ENCODE measurements around the gene PRPF38A. TPM values are rescaled to one million over a fixed set of nuclear protein-coding genes. Genes with fewer than 3 reads are reported as not detected.

PRPF38A gene
- total and polyA plus RNA-seq, 11 donors, result 6.2 to 24.7 (median 16.5) TPM

- Histone ChIP-seq H3K36me3 (peaks cover 0 to 100% (median 93%) of the 10 kb centered on the region in 9 donors), H3K4me1 (peaks cover 0 to 3% (median 0%) of the 10 kb centered on the region in 12 donors), H3K9me3 (no peaks in the 10 kb centered on the region), H3K27ac (no peak overlapping the region), H3K4me3 (no peak overlapping the region), H3K27me3 (no peaks in the 10 kb centered on the region)
- ATAC-seq, result peak in 1 of 4 donors; percentile 56
- no peak for DNase-seq
- TF ChIP-seq CTCF (IDR thresholded peaks at IDR 0.05), result no peak
- TF ChIP-seq POLR2A (IDR thresholded peaks at IDR 0.05), result no peak
- intact Hi-C loops (cut with DNase I), result loop anchor here in 1 of 10 donors (10.0 kb wide), 1 partner anchor 268 kb away; no protein-coding TSS in a partner anchor
- WGBS, 4 donors, result 66 to 85% (median 75%) methylated on average over 2 of the region's 2 CpGs
Measured at GRCh38 chr1:52416811-52417210, 12.4 kb downstream of the PRPF38A start.

GRCh38 chr1:52420713-52421112 lies 16.3 kb downstream of the PRPF38A start:
- no peaks in the 10 kb centered on the region for H3K27me3 ChIP-seq
- intact Hi-C loops (cut with DNase I), result loop anchor here in 1 of 10 donors (10.0 kb wide), 1 partner anchor 264 kb away; no protein-coding TSS in a partner anchor
- no peaks in the 10 kb centered on the region for H3K9me3 ChIP-seq
- H3K36me3 ChIP-seq, result peaks cover 0 to 98% (median 84%) of the 10 kb centered on the region in 9 donors
- DNase-seq (no peak), ATAC-seq (no peak)
- TF ChIP-seq POLR2A (IDR thresholded peaks at IDR 0.05), result no peak
- no peak for TF ChIP-seq CTCF (IDR thresholded peaks at IDR 0.05)
- 93 to 95% (median 94%) methylated on average over 1 of the region's 1 CpG for WGBS, 4 donors
- no peak overlapping the region for H3K4me3 ChIP-seq
- H3K4me1 ChIP-seq, result peaks cover 0 to 20% (median 9%) of the 10 kb centered on the region in 12 donors
- H3K27ac ChIP-seq, result no peak overlapping the region

- intact Hi-C loops (cut with DNase I), result loop anchor here in 1 of 10 donors (10.0 kb wide), 1 partner anchor 262 kb away; no protein-coding TSS in a partner anchor
- no peak for TF ChIP-seq POLR2A (IDR thresholded peaks at IDR 0.05)
- no peak for TF ChIP-seq CTCF (IDR thresholded peaks at IDR 0.05)
- H3K27me3 ChIP-seq, result no peaks in the 10 kb centered on the region
- H3K4me1 ChIP-seq, result peaks cover 0 to 20% (median 7%) of the 10 kb centered on the region in 12 donors
- peak overlapping the region in 1 of 12 donors; percentile 42 for H3K27ac ChIP-seq
- no peak for ATAC-seq
- peaks cover 0 to 93% (median 64%) of the 10 kb centered on the region in 9 donors for H3K36me3 ChIP-seq
- no peak for DNase-seq
- no peak overlapping the region for H3K4me3 ChIP-seq
- 96 to 99% (median 98%) methylated on average over 2 of the region's 2 CpGs for WGBS, 4 donors
- no peaks in the 10 kb centered on the region for H3K9me3 ChIP-seq
Measured at GRCh38 chr1:52423055-52423454, 18.7 kb downstream of the PRPF38A start.

GRCh38 chr1:52423771-52424170 lies 19.4 kb downstream of the PRPF38A start:
- Histone ChIP-seq H3K4me3 (no peak overlapping the region), H3K9me3 (no peaks in the 10 kb centered on the region), H3K36me3 (peaks cover 0 to 89% (median 61%) of the 10 kb centered on the region in 9 donors), H3K4me1 (peaks cover 0 to 20% (median 7%) of the 10 kb centered on the region in 12 donors), H3K27me3 (no peaks in the 10 kb centered on the region), H3K27ac (peak overlapping the region in 6 of 12 donors; percentile 0 to 42 (median 22))
- WGBS, 4 donors, result 19 to 33% (median 28%) methylated on average over 9 of the region's 9 CpGs
- intact Hi-C loops (cut with DNase I), result loop anchor here in 1 of 10 donors (10.0 kb wide), 1 partner anchor 261 kb away; no protein-coding TSS in a partner anchor
- TF ChIP-seq CTCF (IDR thresholded peaks at IDR 0.05) (no peak), POLR2A (IDR thresholded peaks at IDR 0.05) (no peak)
- ATAC-seq, result peak in 3 of 4 donors; percentile 62 to 66 (median 64)
- peak in 1 of 5 donors; percentile 26 for DNase-seq

Data from heart left ventricle (tissue), 16 donors.